GM19043 (cell line): ENCODE data around the gene NOXA1.

Source experiments
- ATAC-seq: cut with Tn5 transposase; IDR thresholded peaks from one replicate; pipeline ENCODE4 v1.9.1; 2021; ENCODE audit warnings: low read depth; ENCODE audit not compliant: unreplicated experiment

The NOXA1 gene

DNA sequence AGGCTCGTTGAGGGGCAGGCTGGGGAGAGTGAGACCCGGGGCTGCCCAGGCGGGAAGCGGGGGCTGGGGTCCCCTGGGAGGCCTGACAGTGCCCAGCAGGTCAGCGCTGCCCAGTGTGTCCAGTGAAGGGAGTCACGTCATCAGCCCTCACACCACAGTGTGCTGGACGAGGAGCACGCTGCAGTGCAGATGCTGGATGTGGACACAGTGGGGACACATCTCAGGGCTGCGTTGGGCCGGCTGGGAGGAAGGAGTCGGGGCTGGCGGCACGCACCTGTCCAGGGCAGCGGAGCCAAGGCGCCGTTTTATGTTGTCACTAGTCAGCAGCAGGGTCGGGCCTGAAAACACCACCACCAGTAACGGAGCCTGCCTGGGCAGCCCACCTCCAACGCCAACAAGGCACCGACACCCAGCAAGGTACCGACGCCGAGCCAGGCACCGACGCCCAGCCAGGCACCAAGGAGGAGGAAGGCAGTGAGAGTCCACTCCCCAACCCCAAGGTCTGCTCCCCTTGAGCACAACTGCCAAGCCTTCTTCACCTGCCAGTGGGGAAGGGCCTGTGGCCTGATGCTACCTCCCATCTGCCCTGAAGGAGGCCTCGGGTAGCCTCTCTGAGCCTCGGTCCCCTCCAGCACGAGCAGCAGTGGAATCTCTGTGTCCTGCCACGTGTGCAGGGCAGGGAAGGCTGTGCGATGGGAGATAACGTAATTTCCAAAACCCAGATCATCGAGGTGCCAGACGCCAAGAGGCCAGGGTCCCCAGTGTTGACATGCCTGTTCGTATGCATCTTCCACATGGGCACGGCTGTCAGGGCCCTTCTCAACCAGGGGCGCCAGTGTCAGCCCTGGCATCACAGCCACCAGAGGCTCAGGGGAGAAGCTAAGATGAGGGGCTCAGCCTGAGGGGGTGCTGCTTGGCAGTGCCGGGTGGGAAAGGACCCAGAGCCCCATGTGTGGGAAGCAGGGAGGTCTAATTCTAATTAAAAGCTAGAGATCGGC, 57.8 kb downstream of the NOXA1 start:
- no peak for ATAC-seq

DNA sequence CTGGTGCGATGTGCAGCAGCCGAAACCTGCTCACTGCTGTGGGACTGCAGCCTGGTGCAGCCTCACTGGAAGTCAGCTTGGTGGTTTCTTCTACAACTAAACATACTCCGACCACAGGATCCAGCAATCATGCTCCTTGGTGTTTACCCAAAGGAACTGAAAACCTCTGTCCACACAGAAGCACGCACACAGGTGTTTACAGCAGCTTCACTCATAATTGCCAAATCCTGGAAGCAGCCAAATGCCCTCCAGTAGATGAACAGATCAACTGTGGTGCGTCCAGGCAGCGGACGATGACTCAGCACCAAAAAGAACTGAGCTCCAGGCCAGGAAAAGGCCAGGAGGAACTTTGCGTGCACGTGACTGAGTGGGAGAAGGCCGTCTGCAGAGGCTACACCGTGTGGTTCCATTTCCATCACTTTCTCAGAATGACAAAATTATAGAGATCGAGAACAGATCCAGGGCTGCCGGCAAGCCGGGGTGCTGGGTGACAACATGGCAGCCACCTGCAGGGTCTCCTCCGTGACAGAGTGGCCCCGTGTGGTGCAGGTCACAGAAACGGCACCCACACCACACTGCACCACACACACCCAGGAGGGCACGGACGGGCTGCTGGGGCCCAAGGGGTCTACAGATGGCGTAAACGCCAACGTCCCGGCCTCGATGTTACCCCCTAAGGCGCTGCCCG, 59.0 kb downstream of the NOXA1 start:
- ATAC-seq: peak; percentile 82
